H4 (cell line): ENCODE results near the gene DMAC2. TPM values are rescaled to one million over a fixed set of nuclear protein-coding genes. Genes with fewer than 3 reads are reported as not detected.
"Not testable (repeated sequence)": the region's sequence is repeated elsewhere in the genome, so short reads cannot be mapped to it uniquely, and the experiment has no call there.

ENCODE experiments used
- DNase-seq: peaks from one replicate; pipeline ENCODE4 v3.0.0-alpha.2; 2015; ENCODE audit warnings: low spot score
- total RNA-seq: library from RNA; depleted of rRNA; stranded (reverse); fragments of >200 nt; shearing (Covaris generic); gene quantifications from 2 replicates; pipeline ENCODE4 v1.2.3, GENCODE V29; 2014

Gene DMAC2
- total RNA-seq, 1 experiment from 2014 or later, result 52.1 TPM

GRCh38 chr19:41422456-41422855, 17.3 kb downstream of the DMAC2 start:
- no peak for DNase-seq

- DNase-seq, result no peak
Observed at GRCh38 chr19:41421973-41422372, 17.7 kb downstream of the DMAC2 start.

DNA sequence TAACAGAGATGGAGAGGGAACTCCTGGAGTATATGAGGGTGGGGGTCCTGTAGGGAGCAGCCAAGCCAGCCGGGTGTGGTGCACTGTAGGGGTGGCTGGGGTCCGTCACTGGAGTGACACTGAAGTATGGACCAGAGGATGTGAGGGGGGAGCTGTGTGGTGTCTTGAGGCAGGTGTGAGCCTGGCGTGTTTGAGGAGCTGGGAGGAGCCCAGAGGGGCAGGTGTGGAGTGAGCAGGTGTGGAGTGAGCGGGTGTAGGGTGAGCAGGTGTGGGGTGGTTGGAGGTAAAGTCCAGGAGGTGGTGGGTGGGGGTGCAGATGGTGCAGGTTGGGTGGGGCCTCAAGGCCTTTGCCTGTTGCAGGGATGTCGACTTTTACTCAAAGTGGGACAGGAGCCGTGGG, 18.4 kb downstream of the DMAC2 start:
- DNase-seq, result no peak

GRCh38 chr19:41420101-41420880, 19.4 kb downstream of the DMAC2 start:
- no peak for DNase-seq

DNA sequence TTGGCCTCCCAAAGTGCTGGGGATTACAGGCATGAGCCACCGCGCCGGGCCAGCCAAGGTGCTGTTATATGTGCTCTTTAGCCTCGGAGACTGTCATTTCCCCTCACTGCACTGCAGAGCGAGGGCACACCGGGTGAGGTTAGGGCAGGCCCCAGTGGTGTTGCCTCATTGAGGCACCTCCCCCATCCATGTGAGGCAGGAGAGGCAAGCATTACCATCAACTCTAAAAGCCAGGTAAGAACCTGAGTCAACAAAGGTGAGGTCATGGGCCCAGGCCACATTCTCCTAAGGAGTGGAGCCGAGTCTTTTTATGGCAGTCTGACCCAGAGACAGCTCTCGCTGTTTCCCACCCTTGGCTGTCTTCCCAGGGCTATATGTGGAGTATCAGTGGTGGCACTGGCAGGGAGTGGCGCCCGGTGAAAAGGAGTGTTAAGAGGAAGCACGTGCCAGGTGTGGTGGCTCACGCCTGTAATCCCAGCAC, 23.5 kb downstream of the DMAC2 start:
- DNase-seq, result no peak

GRCh38 chr19:41415154-41415571, 24.5 kb downstream of the DMAC2 start:
- no peak for DNase-seq

- DNase-seq, result no peak
Observed at GRCh38 chr19:41414461-41414860, 25.3 kb downstream of the DMAC2 start.

- no peak for DNase-seq
Observed at GRCh38 chr19:41413947-41414346, 25.8 kb downstream of the DMAC2 start.

GRCh38 chr19:41412953-41413352, 26.8 kb downstream of the DMAC2 start:
- DNase-seq, result no peak

DNA sequence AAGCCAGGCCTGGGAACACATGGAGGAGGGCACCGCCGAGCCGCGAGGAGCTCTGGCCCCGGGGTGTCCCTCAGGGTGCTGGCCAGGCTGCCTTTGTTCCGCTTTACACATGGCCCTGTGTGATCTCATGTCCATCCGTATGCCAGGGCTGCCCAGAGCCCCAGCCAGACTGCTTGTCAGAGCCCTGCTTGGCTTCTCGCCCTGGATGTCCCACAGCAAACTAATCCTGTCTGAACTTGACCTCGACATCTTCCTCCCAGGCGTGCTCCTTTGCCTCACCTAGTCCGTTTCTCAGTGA, 27.8 kb downstream of the DMAC2 start:
- DNase-seq, result no peak

GRCh38 chr19:41411100-41411967, 28.4 kb downstream of the DMAC2 start:
- DNase-seq, result no peak

GRCh38 chr19:41410336-41411054, 29.2 kb downstream of the DMAC2 start:
- no peak for DNase-seq

GRCh38 chr19:41409288-41409687, 30.4 kb downstream of the DMAC2 start:
- peak; percentile 31 for DNase-seq

- DNase-seq, result not testable (repeated sequence)
Observed at GRCh38 chr19:41408846-41409245, 30.9 kb downstream of the DMAC2 start.

DNA sequence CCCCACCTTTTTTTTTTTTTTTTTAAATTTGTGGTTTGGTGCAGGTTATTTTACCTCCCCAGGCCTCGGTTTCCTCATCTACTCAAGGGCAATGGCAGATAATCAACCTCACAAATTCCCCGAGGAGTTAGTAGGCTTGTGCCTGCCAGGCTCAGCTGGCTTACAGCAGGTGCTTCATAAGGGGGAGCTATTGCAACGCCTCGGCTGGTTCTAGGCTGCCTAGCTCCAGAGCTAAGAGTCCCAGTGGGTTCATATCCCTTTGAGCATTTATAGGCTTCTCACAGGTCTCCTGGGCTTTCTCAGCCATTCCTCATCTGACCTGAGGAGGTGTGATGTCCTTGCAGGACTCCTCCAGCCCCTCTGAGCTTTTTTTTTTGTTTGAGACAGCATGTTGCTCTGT, 31.5 kb downstream of the DMAC2 start:
- DNase-seq, result no peak

GRCh38 chr19:41407271-41407670, 32.4 kb downstream of the DMAC2 start:
- no peak for DNase-seq

DNA sequence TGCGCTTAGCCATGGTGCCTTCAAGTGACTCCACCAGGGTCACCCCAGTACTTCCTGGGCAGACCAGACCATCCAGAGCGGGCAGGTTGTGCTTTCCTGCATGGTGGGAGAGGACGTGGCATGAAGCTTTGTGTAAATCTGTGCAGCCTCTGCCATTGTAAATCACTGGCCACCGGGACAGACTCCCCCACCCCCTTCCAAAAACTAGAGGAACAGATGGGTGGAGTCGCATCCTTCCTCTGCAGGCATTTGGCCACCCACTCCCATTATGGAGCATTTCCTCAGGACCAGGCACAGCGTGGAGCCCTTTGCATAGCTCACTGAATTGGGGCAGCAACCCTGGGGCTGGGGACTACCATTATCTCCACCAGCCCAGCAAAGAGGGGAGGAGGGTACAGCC, 33.9 kb downstream of the DMAC2 start:
- no peak for DNase-seq

DNA sequence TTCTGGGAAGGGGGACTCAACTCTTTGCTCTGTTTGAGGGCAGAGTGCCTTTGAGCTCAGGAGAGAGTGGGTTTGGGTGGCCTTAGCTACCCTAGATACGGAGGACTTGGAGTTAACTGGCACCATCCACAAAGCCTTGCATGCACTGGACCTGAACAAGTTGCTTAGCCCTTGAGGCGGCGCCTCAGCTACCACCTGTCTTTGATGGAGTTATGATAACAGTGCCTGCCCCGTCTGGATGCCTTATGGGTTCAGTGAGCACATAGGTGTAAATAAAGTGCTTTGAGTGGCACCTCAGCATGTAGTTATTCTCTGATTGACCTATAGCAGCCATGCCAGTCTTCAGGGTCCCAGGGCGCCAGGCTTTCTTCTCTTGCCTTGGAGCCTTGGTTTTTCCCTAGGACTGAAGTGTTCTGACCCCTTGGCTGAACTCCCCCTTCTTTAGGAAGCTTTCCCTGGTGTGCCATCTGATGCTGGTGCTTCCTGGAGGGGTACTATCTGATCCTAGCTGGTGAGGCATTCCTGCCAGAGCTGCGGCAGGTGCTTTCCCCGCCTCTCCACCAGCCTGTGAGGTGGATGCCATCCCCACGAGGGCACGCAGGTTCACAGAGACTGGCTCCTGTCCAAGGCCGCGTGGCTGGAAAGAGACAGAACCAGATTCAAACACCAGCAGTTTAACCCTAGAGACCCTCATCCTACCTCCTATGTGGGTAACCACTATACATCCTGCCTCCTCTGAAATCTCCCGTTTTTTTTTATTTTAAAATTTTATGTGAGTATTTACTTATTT, 36.3 kb downstream of the DMAC2 start:
- no peak for DNase-seq

- DNase-seq, result no peak
Observed at GRCh38 chr19:41402010-41402409, 37.7 kb downstream of the DMAC2 start.

GRCh38 chr19:41401483-41401882, 38.2 kb downstream of the DMAC2 start:
- no peak for DNase-seq

DNA sequence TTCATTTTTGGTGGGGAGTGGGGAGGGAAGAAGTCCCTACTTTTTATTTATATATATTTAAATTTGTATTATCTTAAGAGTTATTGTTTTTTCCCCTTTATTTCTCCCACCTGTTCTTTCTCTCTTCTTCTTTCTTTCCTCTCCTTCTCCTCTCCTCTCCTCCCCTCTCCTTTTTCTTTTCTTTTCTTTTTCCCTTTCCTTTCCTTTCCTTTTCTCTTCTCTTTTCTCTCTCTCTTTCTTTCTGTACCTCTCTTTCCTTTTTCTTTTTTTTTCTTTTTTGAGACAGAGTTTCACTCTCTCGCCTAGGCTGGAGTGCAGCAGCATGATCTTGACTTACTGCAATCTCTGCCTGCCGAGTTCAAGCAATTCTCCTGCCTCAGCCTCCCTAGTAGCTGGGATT, 40.2 kb downstream of the DMAC2 start:
- no peak for DNase-seq

DNA sequence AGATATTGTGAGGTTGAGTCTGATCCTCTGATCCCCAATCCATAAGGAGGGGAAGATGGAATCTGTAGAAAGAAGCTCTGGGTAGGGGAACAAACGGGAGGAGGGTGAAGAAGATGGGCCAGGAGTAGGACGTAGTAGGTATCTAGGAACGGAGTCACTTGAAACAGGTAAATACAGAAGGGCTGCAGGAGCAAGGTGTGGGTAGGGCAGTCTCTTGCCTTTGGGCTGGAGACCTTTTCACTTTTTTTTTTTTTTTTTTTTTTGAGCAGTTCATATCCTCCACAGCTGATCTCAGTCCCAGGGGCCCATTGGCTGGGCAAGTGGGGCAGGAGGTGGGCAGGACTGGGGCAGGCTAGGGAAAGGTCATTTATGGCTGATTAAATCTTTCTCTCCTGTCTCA, 40.6 kb downstream of the DMAC2 start:
- no peak for DNase-seq
